Epithelial cell of prostate (primary cell): ENCODE data around the gene SART3.
"Not testable (repeated sequence)": the region's sequence is repeated elsewhere in the genome, so short reads cannot be mapped to it uniquely, and the experiment has no call there.

Source experiments
- DNase-seq: peaks from one replicate; pipeline ENCODE4 v3.0.0-alpha.2; 2011; ENCODE audit warnings: low read depth, low spot score
- H3K27ac ChIP-seq: fragments of 450-650 bp; 2 replicates; pipeline ENCODE4 v1.5.1; 2017; ENCODE audit warnings: mild to moderate bottlenecking

The SART3 gene

GRCh38 chr12:108598553-108599250 lies 37.7 kb upstream of the SART3 start:
- H3K27ac ChIP-seq = no peak overlapping the region
- DNase-seq = no peak

GRCh38 chr12:108597559-108598471 lies 36.8 kb upstream of the SART3 start, which contains the start of gene TMEM119:
Gene TMEM119, minus strand, starts transcription at chr12:108598084. Its CDS starts 5,701 bp downstream, at chr12:108592383.
- DNase-seq = no peak
- no peak within 1 kb of the TSS for H3K27ac ChIP-seq

GRCh38 chr12:108596854-108597558 lies 36.0 kb upstream of the SART3 start:
- no peak overlapping the region for H3K27ac ChIP-seq
- DNase-seq = no peak

GRCh38 chr12:108595711-108596647 lies 35.0 kb upstream of the SART3 start:
- no peak overlapping the region for H3K27ac ChIP-seq

GRCh38 chr12:108594960-108595710 lies 34.2 kb upstream of the SART3 start:
- H3K27ac ChIP-seq = no peak overlapping the region

More at GRCh38 chr12:108595711-108596647, 35.0 kb upstream of the SART3 start:
- no peak for DNase-seq

GRCh38 chr12:108594323-108594903 lies 33.4 kb upstream of the SART3 start:
- no peak overlapping the region for H3K27ac ChIP-seq
- no peak for DNase-seq

More at GRCh38 chr12:108594960-108595710, 34.2 kb upstream of the SART3 start:
- no peak for DNase-seq

- no peak overlapping the region for H3K27ac ChIP-seq
- DNase-seq = no peak
Observed at GRCh38 chr12:108592033-108592909, 31.3 kb upstream of the SART3 start.

GRCh38 chr12:108591267-108591980 lies 30.5 kb upstream of the SART3 start:
- DNase-seq = no peak
- H3K27ac ChIP-seq = no peak overlapping the region

GRCh38 chr12:108590463-108590862 lies 29.5 kb upstream of the SART3 start:
- DNase-seq, H3K27ac ChIP-seq: not testable (repeated sequence)

- H3K27ac ChIP-seq = no peak overlapping the region
- no peak for DNase-seq
Observed at GRCh38 chr12:108589840-108590229, 28.9 kb upstream of the SART3 start.

- DNase-seq = no peak
- H3K27ac ChIP-seq = no peak overlapping the region
Observed at GRCh38 chr12:108589028-108589839, 28.3 kb upstream of the SART3 start.

- no peak overlapping the region for H3K27ac ChIP-seq
- no peak for DNase-seq
Observed at GRCh38 chr12:108587826-108588225, 26.9 kb upstream of the SART3 start.

- no peak for DNase-seq
- no peak overlapping the region for H3K27ac ChIP-seq
Observed at GRCh38 chr12:108586306-108586705, 25.3 kb upstream of the SART3 start.

- no peak overlapping the region for H3K27ac ChIP-seq
Observed at GRCh38 chr12:108585864-108586263, 24.9 kb upstream of the SART3 start.

GRCh38 chr12:108584456-108585065 lies 23.6 kb upstream of the SART3 start:
- H3K27ac ChIP-seq = no peak overlapping the region
- DNase-seq = no peak

More at GRCh38 chr12:108585864-108586263, 24.9 kb upstream of the SART3 start:
- DNase-seq = no peak

- no peak overlapping the region for H3K27ac ChIP-seq
- DNase-seq = no peak
Observed at GRCh38 chr12:108583991-108584390, 23.0 kb upstream of the SART3 start.
